HG02623 (cell line): ENCODE measurements around the gene CT45A9.
"Not testable (repeated sequence)": the region's sequence is repeated elsewhere in the genome, so short reads cannot be mapped to it uniquely, and the experiment has no call there.

Source experiments
- ATAC-seq: cut with Tn5 transposase; IDR thresholded peaks from one replicate; pipeline ENCODE4 v1.9.1; 2021; ENCODE audit warnings: moderate library complexity; ENCODE audit not compliant: unreplicated experiment

Gene CT45A9, protein sequence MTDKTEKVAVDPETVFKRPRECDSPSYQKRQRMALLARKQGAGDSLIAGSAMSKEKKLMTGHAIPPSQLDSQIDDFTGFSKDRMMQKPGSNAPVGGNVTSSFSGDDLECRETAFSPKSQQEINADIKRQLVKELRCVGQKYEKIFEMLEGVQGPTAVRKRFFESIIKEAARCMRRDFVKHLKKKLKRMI

DNA sequence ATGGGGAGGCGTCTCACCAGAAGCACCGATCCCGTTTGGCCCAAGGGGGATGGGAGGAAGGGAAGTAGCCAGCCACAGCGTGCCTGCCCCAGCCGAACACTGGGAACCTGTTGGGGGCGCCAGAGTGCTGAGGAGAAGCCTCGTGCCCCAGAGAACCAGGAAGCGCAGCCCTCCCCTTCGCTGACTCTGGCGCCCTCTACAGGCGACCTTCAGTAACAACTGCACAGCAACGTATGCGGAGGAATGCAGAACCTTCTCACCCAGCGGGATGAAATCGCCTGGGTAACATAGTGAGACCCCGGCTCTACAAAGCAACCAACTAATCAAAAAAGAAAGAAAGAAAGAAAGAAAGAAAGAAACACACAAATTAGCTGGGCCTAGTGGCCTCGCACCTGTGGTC, at the start of gene CT45A9:
Gene CT45A9, minus strand, starts transcription at position 101 of the 400 bp plus-strand sequence. CDS start 3,751 bp downstream, outside the sequence.
- ATAC-seq: not testable (repeated sequence)

DNA sequence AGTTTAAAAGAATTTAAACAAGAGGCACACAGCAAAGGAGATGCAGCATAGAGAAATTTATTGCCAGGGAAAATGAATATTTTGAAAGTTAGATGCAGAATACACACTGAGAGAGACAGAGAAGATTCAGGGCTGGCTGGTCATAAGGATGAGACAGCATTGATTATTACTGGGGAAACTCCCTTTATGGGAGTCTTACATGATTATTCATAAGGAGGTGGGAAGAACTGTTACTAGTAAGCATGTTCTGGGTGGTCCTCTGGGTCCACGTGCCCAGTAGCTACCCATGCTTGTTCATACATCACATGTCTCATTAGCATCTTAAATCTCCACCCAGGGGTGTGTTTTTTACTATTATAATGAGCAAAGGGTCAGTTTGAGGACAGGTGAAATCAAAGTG, 48.9 kb upstream of the CT45A9 start:
- not testable (repeated sequence) for ATAC-seq

DNA sequence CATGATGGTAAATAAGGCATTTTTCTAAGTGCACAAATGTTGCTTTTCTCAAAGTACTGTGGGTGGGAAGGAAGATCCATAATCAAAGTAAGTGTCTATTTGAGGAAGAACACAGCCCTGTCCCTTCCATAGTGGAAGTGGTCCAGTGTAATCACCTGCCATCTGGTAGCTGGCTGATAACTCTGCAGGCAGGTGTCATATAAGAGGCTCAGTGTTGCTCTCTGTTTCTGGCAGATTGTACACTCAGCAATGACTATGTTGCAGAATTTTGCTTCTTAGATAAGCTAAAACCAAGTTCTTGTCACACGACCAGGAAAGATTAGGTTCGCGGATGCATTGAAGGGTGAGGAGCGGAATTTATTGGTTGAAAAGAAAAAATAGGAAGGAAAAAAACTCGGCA, 42.8 kb upstream of the CT45A9 start:
- ATAC-seq: no peak

DNA sequence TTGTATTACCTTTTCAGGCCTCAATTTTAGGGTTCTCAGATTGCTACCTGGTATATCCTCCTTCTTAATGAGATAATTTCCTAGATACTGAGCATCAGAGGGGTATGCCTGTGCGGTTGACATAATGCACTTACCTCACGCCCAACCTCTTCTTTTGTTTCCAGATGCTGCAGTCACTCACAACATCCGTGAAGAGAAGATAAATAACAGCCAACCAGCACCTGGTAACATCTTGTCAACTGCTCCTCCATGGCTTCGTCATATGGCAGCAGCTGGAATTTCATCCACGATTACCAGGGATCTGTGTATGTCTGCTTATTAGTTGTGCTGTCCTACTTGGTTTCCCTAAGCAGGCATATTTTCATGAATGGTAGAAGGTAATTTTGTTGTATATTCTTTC, 38.6 kb upstream of the CT45A9 start:
- no peak for ATAC-seq

DNA sequence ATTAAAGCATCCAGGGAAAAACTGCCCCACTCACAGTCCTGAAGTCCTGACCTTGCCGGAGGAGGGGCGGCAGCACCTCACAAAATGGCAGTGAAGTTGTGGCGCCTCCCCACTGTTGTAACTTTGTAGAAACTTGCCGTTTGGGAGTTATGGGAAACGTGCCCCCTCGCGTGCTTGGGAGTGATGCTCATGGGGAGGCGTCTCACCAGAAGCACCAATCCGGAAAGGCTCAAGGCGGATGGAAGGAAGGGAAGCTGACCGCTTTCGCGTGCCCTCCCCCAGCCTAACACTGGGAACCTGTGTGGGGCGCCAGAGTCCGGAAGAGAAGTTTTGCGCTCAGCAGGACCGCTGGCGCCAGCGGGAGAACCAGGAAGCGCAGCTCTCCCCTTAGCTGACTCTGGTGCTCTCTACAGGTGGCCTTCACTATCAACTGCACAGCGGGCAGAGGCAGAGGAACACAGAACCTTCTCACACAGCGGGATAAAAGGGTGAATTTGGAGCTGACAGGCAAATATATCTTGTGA, 21.7 kb upstream of the CT45A9 start, which contains the start of the genes CT45A10 and SAGE1:
Gene CT45A10, minus strand, starts transcription at position 151 of the 524 bp plus-strand sequence. CDS start 8,100 bp downstream, outside the sequence.
Gene SAGE1, plus strand, starts transcription at position 423 of the 524 bp plus-strand sequence. CDS start 2,527 bp downstream, outside the sequence.
- no peak for ATAC-seq

DNA sequence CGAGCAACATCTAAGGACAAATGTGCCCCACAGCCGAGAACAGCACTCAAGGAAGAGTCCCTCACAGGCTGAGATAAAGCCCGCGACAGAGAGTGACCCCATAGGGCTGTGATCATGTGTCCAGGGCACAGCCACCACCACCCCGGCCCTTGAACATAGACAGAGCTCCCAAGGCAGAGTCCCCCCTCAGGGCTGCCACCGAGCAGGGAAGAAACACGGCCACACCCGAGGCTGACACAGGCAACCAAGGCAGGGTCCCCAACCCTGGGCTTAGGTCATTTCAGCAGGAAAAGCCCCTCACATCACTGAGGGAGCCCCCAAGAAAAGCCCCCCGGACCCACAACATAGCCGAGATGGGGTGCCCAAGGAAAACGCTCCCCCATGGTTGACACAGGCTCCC, 21.2 kb upstream of the CT45A9 start:
- no peak for ATAC-seq

DNA sequence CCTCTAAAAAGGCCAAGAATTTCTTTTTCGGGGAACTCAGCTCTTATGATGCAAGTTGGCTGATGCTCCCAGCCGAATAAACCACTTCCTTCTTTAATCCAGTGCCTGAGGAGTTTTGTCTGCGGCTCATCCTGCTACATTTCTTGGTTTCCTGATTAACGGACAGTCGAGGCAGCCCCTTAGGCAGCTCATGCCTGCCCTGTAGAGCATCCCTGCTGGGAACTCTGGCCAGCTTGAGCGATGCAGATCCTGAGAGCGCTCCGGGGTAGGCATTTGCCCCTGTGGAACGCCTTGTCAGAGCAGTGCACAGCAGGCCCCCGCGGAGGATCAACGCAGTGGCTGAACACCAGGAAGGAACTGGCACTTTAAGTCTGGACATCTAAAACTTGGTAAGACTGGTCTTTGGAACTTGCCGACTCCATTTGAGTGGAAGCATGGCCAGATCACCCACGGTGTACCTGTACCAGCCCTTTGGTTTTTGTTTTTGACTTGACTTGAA, 18.5 kb upstream of the CT45A9 start:
- no peak for ATAC-seq

DNA sequence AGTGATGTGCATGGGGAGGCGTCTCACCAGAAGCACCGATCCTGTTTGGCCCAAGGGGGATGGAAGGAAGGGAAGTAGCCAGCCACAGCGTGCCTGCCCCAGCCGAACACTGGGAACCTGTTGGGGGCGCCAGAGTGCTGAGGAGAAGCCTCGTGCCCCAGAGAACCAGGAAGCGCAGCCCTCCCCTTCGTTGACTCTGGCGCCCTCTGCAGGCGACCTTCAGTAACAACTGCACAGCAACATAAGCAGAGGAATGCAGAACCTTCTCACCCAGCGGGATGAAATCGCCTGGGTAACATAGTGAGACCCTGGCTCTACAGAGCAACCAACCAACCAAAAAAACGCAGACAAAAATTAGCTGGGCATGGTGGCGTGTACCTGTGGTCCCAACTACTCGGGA, 17.4 kb upstream of the CT45A9 start:
- not testable (repeated sequence) for ATAC-seq

DNA sequence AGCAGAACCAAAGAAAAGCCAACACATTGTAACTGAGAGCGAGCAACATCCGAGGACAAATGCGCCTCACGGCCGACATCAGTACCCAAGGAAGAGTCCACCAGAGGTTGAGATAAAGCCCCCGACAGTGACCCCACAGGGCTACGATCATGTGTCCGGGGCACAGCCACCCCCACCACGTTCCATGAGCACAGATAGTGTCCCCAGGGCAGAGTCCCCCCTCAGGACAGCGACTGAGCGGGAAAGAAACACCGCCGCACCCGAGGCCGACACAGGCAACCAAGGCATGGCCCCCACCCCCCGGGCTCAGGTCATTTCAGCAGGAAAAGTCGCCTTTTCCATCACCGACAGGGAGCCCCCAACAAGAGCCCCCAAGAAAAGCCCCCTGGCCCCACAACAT, 16.6 kb upstream of the CT45A9 start:
- ATAC-seq: not testable (repeated sequence)

DNA sequence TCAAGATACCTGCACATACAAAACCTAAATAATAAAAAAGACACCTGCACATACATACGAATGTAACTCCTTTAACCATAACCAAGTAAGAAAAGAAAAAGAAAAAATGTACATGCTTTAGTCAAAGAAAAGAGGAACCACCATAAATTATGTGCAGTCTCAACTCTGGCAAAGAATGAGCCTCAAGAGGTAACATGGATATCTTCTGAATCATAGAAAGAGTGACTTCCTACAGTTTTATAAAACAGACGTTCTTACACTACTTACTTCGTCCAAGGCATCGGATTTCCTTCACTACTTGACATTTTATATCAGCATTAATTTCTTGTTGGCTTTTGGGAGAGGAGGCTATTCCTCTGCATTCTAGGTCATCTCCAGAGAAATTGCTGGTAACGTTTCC, 11.1 kb upstream of the CT45A9 start:
- not testable (repeated sequence) for ATAC-seq

DNA sequence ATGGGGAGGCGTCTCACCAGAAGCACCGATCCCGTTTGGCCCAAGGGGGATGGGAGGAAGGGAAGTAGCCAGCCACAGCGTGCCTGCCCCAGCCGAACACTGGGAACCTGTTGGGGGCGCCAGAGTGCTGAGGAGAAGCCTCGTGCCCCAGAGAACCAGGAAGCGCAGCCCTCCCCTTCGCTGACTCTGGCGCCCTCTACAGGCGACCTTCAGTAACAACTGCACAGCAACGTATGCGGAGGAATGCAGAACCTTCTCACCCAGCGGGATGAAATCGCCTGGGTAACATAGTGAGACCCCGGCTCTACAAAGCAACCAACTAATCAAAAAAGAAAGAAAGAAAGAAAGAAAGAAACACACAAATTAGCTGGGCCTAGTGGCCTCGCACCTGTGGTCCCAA, 17.2 kb downstream of the CT45A9 start, which contains the start of gene CT45A8:
Gene CT45A8, minus strand, starts transcription at position 101 of the 400 bp plus-strand sequence. CDS start 3,755 bp downstream, outside the sequence.
- not testable (repeated sequence) for ATAC-seq

DNA sequence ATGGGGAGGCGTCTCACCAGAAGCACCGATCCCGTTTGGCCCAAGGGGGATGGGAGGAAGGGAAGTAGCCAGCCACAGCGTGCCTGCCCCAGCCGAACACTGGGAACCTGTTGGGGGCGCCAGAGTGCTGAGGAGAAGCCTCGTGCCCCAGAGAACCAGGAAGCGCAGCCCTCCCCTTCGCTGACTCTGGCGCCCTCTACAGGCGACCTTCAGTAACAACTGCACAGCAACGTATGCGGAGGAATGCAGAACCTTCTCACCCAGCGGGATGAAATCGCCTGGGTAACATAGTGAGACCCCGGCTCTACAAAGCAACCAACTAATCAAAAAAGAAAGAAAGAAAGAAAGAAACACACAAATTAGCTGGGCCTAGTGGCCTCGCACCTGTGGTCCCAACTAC, 34.4 kb downstream of the CT45A9 start, which contains the start of gene CT45A7:
Gene CT45A7, minus strand, starts transcription at position 101 of the 400 bp plus-strand sequence. CDS start 3,747 bp downstream, outside the sequence.
- ATAC-seq: not testable (repeated sequence)

DNA sequence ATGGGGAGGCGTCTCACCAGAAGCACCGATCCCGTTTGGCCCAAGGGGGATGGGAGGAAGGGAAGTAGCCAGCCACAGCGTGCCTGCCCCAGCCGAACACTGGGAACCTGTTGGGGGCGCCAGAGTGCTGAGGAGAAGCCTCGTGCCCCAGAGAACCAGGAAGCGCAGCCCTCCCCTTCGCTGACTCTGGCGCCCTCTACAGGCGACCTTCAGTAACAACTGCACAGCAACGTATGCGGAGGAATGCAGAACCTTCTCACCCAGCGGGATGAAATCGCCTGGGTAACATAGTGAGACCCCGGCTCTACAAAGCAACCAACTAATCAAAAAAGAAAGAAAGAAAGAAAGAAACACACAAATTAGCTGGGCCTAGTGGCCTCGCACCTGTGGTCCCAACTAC, 51.7 kb downstream of the CT45A9 start, which contains the start of gene CT45A2:
Gene CT45A2, minus strand, starts transcription at position 101 of the 400 bp plus-strand sequence. CDS start 3,747 bp downstream, outside the sequence.
- ATAC-seq: not testable (repeated sequence)
